ENCODE results near the gene NDOR1. TPM values are rescaled to one million over a fixed set of nuclear protein-coding genes. Genes with fewer than 3 reads are reported as not detected.

The NDOR1 gene
- total and polyA plus RNA-seq, 2 donors (not counting 3 experiments of a cell fraction or from before 2014, with no cell fraction given), result 13.5 to 26.7 TPM

DNA sequence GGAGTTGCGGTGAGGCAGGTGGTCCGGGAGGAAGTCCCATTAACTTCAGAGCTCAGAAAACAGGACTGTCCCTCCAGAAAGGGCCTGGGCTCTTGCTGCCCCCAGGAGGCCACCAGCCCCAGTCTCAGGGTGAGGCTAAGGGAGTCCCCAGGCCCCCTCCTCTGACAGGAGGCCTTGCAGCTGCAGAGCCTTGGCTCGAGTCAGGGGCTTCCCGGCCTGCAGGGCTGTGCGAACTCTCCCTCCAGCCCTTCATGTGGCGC is 42.3 kb downstream of the NDOR1 start:
- dilution Hi-C loops (cut with MboI; ENCODE audit: extremely low pct_ligation_motif_present, low sequenced_read_pairs), result no loop called here
- no peak for TF ChIP-seq POLR2AphosphoS5 (IDR thresholded peaks at IDR 0.05; ENCODE audit: insufficient read depth, low read depth, low read length)
- TF ChIP-seq GATA2 (IDR thresholded peaks at IDR 0.05; ENCODE audit: insufficient read depth, insufficient read length, low read depth, low read length), result no peak
- no peak for TF ChIP-seq EZH2 (IDR thresholded peaks at IDR 0.05; ENCODE audit: borderline replicate concordance, low read depth, low read length, severe bottlenecking)
- Histone ChIP-seq H3K27ac (ENCODE audit: insufficient read depth, low read depth, low read length) (no peak overlapping the region), H3K4me1 (ENCODE audit: control insufficient read depth, extremely low read depth, insufficient read depth, low read length) (peaks cover 6% of the 10 kb centered on the region), H3K9me1 (replicated peaks; ENCODE audit: control insufficient read depth, extremely low read depth, insufficient read depth, low read length) (no peaks in the 10 kb centered on the region), H3K9ac (replicated peaks; ENCODE audit: extremely low read depth, insufficient read depth, low read length) (no peak overlapping the region), H3K9me3 (replicated peaks; ENCODE audit: control insufficient read depth, insufficient read depth, low read length) (no peaks in the 10 kb centered on the region), H4K20me1 (replicated peaks; ENCODE audit: control insufficient read depth, extremely low read depth, insufficient read depth, low read length) (no peaks in the 10 kb centered on the region), H3K4me2 (ENCODE audit: insufficient read depth, low read length) (no peak overlapping the region), H3K4me3 (replicated peaks in 1 of 3; ENCODE audit: insufficient read depth in 1 of 3, low read depth in 1 of 3, low read length in 3 of 3) (no peak overlapping the region), H3K27me3 (ENCODE audit: control insufficient read depth in 2 of 2, insufficient read depth in 2 of 2, low read length in 2 of 2) (no peaks in the 10 kb centered on the region), H3K79me2 (ENCODE audit: control insufficient read depth, insufficient read depth, low read length) (peaks cover 7% of the 10 kb centered on the region), H3K36me3 (ENCODE audit: control insufficient read depth in 2 of 2, extremely low read depth in 1 of 2, insufficient read depth in 2 of 2, low read length in 2 of 2) (peaks cover 2 to 11% of the 10 kb centered on the region in 2 experiments), H2AFZ (ENCODE audit: low read depth, low read length) (no peak overlapping the region)
- no TSS peak for BruUV-seq (replicated peaks)
- CTCF ChIA-PET, result interaction anchor here (0.6 to 1.6 kb wide), 2 partner anchors 11 to 25 kb away, joined by 3 to 9 read pairs; no protein-coding TSS in a partner anchor
- POLR2A ChIA-PET, result no interaction called here
- intact Hi-C loops (cut with micrococcal nuclease), result no loop called here
- no peak for FAIRE-seq
- no peak for DNase-seq (ENCODE audit: low read depth, low spot score)

DNA sequence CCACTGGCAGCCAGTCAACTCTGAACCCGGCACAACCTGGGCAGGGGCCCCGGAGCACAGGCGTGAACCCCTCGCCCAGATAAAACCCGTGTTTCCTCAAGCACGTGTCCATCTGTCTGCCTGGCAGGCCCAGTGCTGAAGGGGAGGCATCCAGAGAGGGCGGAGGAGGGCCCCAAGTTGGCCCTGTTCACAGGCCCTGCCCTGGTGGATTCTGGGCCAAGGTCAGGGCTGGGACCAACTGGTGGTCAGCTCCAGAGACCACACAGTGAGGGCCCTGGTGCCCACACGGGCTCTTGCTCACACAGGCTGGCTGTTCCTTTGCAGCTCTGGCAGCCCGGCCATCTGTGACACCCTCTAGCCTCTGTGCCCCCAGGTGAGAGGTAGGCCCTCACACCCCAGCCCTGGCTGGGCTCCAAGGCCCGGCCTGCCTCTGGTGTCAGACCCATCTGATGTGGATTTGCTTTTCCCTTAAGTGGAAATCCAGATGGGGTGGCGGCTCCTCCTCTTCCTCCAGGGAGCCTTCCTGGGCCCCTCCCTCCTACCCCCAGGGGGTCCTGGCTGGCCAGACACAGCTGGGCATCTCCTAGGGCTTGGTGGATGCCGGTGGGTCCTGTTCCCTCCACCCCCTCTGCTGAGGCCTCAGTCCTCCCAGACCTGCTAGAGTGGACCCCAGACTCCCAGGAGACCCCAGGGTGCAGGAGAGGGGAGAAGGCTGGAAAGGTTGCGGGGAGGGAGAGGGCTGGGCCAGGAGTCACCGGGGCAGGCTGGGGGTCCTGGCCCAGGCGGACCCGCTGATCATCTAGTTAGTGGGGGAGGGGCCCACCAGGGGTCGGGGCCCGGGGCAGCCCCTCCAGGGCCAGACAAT is 45.1 kb downstream of the NDOR1 start:
- H3K4me1 ChIP-seq (ENCODE audit: control insufficient read depth, extremely low read depth, insufficient read depth, low read length), result peaks cover 5% of the 10 kb centered on the region
- no peak overlapping the region for H3K9ac ChIP-seq (replicated peaks; ENCODE audit: extremely low read depth, insufficient read depth, low read length)
- H3K9me1 ChIP-seq (replicated peaks; ENCODE audit: control insufficient read depth, extremely low read depth, insufficient read depth, low read length), result no peaks in the 10 kb centered on the region
- H4K20me1 ChIP-seq (replicated peaks; ENCODE audit: control insufficient read depth, extremely low read depth, insufficient read depth, low read length), result no peaks in the 10 kb centered on the region
- no peak overlapping the region for H3K27ac ChIP-seq (ENCODE audit: insufficient read depth, low read depth, low read length)
- H3K4me2 ChIP-seq (ENCODE audit: insufficient read depth, low read length), result no peak overlapping the region
- POLR2A ChIA-PET, result interaction anchor here (0.6 to 4.9 kb wide), 3 partner anchors 8 to 34 kb away, joined by 5 to 66 read pairs (median 5); partner anchors contain the start of gene TUBB4B
- TF ChIP-seq POLR2A (IDR thresholded peaks at IDR 0.05; ENCODE audit: low read depth, low read length), result no peak
- no peak for TF ChIP-seq GATA2 (IDR thresholded peaks at IDR 0.05; ENCODE audit: insufficient read depth, insufficient read length, low read depth, low read length)
- TF ChIP-seq CTCF (IDR thresholded peaks at IDR 0.05; ENCODE audit: extremely low read depth in 1 of 2, insufficient read depth in 1 of 2, low read depth in 1 of 2, low read length in 2 of 2), result no peak
- intact Hi-C loops (cut with micrococcal nuclease), result no loop called here
- dilution Hi-C loops (cut with MboI; ENCODE audit: extremely low pct_ligation_motif_present, low sequenced_read_pairs), result no loop called here
- H3K4me3 ChIP-seq (replicated peaks in 1 of 3; ENCODE audit: insufficient read depth in 1 of 3, low read depth in 1 of 3, low read length in 3 of 3), result no peak overlapping the region
- no TSS peak for BruUV-seq (replicated peaks)
- CTCF ChIA-PET, result no interaction called here
- no peak overlapping the region for H2AFZ ChIP-seq (ENCODE audit: low read depth, low read length)
- H3K9me3 ChIP-seq (replicated peaks; ENCODE audit: control insufficient read depth, insufficient read depth, low read length), result no peaks in the 10 kb centered on the region
- peaks cover 2% of the 10 kb centered on the region for H3K79me2 ChIP-seq (ENCODE audit: control insufficient read depth, insufficient read depth, low read length)
- no peaks in the 10 kb centered on the region for H3K27me3 ChIP-seq (ENCODE audit: control insufficient read depth in 2 of 2, insufficient read depth in 2 of 2, low read length in 2 of 2)
- FAIRE-seq (no peak), DNase-seq (ENCODE audit: low read depth, low spot score) (no peak)
- no peaks in the 10 kb centered on the region for H3K36me3 ChIP-seq (ENCODE audit: control insufficient read depth in 2 of 2, extremely low read depth in 1 of 2, insufficient read depth in 2 of 2, low read length in 2 of 2)

All from endothelial cell of umbilical vein (primary cell).